H1 (cell line): ENCODE data around the gene PDE1C.

ENCODE experiments used
- NRF1 ChIP-seq: IDR thresholded peaks from 2 replicates; pipeline ENCODE4 v1.6.1; 2011; ENCODE audit warnings: mild to moderate bottlenecking, low read depth, low read length, improper control_type of control experiment
- POLR2A ChIP-seq, 2 experiments: IDR thresholded peaks; 1 replicate in 1 of 2; 2 replicates in 1 of 2; pipeline ENCODE4 v1.6.1; 2011; ENCODE audit warnings: low read depth in 2 of 2, low read length in 2 of 2, mild to moderate bottlenecking in 2 of 2; ENCODE audit errors: control extremely low read depth in 1 of 2
- SRF ChIP-seq: IDR thresholded peaks from 2 replicates; pipeline ENCODE4 v1.6.1; 2011; ENCODE audit warnings: mild to moderate bottlenecking, low read depth, low read length, moderate library complexity
- TF ChIP-seq, protein P1 (sequence below), 3 experiments: IDR thresholded peaks; 1 replicate in 2 of 3; 2 replicates in 1 of 3; pipeline versions ENCODE4 v1.5.1 to v1.6.1; 2011; ENCODE audit warnings: low read length in 3 of 3, mild to moderate bottlenecking in 3 of 3, inconsistent platforms in 2 of 3, low read depth in 1 of 3, moderate library complexity in 1 of 3; ENCODE audit not compliant: insufficient read depth in 1 of 3; ENCODE audit errors: control extremely low read depth in 1 of 3

DNA sequence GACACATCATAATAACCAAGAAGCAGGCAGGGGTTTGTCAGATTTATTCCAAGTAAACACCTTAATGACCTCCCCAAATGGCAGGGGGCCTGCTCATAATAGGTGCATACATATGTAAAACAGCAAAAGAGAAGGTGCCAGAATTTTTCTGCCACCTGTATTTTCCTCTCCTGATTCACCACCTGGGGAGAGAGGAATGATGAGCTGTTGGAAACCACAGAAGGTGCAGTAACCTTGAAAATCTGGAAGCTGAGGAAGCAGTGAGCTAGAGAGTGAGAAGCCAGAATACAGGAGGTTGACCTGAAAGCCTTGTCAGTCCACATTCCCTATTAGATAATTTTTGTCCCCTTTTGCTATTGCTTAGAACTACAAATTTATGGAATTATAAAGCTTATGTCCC, 46.2 kb upstream of the PDE1C start:
- no peak for TF ChIP-seq NRF1
- no peak for TF ChIP-seq POLR2A (IDR thresholded peaks at IDR 0.05; ENCODE audit: control extremely low read depth in 1 of 2, low read depth in 2 of 2, low read length in 2 of 2)
- TF ChIP-seq SRF: no peak
- TF ChIP-seq, protein P1, sequence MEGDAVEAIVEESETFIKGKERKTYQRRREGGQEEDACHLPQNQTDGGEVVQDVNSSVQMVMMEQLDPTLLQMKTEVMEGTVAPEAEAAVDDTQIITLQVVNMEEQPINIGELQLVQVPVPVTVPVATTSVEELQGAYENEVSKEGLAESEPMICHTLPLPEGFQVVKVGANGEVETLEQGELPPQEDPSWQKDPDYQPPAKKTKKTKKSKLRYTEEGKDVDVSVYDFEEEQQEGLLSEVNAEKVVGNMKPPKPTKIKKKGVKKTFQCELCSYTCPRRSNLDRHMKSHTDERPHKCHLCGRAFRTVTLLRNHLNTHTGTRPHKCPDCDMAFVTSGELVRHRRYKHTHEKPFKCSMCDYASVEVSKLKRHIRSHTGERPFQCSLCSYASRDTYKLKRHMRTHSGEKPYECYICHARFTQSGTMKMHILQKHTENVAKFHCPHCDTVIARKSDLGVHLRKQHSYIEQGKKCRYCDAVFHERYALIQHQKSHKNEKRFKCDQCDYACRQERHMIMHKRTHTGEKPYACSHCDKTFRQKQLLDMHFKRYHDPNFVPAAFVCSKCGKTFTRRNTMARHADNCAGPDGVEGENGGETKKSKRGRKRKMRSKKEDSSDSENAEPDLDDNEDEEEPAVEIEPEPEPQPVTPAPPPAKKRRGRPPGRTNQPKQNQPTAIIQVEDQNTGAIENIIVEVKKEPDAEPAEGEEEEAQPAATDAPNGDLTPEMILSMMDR (IDR thresholded peaks at IDR 0.05; ENCODE audit: control extremely low read depth in 1 of 3, insufficient read depth in 1 of 3, low read depth in 1 of 3, low read length in 3 of 3): no peak
